Activated T-cell treated with anti-CD3 and anti-CD28 coated beads for 4 hours (primary cell): ENCODE data around the gene C1orf159.
A peak's percentile ranks its signal among the peaks of the same experiment; 100 is the strongest.
"Not testable (repeated sequence)": the region's sequence is repeated elsewhere in the genome, so short reads cannot be mapped to it uniquely, and the experiment has no call there.

Experiments
- DNase-seq: peaks from one replicate; pipeline ENCODE4 v3.0.0-alpha.2; 2020

C1orf159 gene

DNA sequence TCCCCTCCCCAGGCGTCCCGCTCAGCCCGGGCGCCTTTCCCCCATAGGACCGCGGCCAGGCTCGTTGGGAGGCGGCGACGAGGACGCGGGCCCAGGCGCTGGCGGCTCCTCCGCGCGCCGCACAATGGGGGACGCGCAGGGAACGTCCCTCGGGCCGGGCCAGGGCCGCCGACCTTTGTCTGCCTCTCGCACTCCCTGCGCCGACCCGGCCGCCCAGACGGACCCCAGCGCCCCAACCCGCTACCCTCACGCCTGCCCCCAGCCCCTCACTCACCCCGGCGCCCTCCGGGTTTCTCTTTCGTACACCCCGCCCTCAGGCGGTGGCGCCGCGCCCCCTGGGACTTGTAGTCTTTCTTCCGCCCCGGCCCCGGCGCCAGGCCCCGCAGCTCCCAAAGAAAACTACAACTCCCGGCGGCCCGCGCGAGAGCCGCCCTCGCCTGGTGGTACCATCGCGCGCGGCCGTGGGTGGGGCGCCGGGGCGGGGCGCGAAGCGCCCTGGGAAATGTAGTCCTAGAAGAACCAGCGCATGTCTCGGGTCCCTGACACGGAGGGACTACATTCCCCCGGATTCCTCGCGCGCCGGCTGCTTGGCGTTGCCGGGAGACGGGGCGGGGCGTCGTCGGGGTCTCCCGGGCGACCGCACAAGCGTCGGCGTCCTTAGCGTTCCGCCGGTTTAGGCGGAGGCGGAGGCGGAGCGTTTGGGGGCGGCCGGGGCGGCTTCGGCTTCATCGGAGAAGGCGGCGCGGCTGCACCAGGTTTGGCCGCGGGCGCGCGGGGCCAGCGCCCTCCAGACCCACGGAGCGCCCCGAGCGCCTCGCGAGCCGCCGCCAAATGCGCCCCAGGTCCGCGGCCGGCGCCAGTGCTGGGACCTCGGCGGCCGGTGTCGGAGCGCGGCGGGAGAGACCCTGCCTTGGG is at the start of gene C1orf159:
Gene C1orf159 (minus strand): TSS at position 304 of the 915 bp plus-strand sequence. CDS start 24,546 bp downstream, outside the sequence.
- DNase-seq = peak; percentile 98

DNA sequence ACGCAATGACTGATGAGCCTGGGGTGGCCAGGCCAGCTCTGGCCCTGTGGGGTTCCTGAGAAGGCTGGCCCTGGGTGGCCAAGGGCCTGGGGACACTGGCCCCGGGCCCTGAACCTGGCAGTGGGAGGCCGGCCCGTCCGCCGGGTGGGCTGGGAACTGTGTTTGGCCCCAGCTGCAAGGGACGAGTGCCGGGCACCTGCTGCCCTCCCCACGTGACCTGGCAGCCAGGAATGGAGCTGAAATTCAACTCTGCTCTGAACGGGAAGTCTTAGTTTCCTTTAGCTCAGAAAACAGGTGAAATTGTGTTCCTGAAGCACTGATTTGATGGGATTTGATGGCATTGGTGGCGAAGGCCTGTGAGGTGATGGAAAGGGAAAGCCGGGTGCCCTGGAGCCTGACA is 49.6 kb upstream of the C1orf159 start:
- DNase-seq = no peak

DNA sequence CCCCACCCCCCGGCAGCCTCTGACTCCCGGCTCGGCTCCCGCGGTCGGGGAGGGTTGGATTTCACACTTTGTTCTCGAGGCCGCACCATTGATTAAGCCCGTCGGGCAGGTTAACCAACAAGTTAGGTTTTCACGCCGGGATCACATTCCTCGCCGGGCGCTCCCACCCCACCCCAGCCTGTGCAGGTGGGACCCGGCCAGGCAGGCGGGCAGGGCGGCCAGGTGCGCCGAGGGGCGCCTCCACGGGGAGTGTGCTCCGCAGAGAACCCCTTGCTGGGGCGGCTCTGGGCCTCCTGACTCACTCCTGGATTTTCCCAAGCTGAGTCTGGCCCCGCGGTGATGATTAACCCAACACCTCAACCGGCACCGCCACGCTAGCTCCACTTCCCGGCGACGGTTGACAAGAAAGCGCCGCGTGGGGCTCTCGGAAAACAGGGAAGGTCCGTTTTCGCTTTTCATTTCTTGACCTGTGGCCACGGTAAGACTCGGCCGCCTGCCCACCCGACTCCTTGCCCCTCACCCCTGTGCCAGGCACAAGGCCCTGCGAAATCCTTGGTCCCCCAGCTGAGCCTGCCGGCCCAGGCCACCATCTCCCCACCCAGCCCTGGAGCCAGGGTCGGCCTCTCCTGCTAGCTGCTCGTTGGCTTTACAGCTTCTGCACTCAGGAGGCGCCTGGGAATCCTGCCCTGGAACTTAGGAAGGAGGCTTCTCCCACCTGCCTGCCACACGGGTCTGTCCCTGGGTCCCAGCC is 49.0 kb upstream of the C1orf159 start:
- DNase-seq = no peak

DNA sequence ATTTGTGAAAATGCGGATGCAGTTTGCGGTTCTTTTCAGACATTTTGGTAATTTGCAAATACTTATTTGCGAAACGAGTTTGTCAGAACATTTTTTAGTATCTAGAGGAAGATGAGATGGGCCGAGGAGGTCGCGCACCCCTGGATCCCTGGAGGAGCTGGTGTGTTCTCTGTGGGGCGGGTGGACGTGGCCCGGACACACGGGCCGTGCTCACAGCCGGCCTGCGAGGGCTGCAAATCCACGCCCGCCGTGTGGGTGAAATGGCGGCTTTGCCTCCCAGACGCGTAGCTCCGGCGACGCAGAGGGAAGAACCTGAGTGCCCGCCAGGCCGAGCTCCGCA is 48.4 kb upstream of the C1orf159 start:
- DNase-seq = no peak

DNA sequence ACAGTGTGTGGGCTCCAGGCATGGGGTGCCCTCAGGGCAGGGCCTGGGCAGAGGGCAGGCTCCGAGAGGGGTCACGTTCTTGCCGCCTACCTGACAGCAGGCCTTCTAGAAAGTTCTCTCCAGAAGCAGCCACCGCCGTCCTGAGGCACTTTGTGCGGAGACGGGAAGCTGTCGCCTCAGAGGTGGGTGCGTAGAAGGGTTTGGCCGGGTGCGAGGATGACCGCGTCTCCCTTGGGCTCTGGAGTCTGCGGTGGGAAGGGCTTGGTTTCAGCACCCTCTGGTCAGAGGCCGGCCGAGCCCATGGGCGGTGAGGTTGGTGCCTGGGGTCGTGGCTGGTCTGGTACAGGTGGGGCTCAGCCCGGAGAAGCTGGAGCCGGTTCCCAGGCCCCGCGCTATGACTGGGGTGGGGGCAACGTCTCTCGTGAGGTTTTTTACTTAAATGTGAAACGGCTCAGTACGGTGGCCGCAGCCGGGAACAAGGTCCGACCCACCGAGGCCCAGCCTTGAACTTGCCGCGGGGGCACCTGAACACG is 47.7 kb upstream of the C1orf159 start:
- no peak for DNase-seq

DNA sequence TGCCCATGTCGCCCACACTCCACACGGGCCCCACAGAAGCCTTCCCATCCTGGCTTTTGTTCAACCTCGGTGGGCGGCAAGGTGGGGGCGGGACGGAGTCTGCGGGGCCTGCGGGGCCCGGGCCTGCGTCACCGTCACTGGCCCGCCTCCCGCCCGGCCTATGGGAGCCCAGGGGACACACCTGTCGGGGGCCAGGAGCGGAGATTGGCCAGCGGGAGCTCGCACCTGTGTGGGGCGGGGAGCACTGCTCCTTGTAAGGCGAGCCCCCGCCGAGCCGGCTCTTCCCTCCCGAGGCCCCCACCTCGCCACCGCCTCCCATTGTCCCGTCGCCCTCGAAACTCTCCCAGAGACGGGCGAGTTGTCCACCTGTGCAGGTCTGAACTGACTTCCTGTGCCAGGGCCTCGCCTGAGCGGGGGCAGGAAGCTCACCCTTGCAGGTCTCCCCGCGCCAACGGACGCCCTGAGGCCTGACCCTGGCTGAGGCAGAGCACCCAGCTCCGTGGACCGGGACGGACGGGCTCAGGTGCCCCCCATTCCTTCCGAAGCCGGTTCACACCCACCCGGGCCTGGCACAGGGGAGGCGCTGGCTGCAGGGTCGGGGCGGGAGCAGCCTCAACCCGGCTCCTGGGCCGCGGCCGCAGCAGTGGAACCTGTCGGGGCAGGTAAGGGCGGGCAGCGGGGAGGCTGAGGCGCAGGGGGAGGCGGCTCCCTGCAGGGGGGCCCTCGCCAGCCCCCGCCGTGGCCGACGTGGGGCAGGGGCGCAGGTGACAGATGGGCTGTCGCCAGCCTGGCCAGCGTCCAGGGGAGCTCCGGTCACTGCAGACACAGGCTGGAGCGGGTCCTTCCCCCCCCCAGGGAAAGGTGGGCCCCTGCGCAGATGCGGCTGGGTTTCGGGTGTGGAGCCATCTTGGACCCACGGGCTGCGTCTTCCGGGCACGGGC is 47.0 kb upstream of the C1orf159 start:
- DNase-seq = no peak

DNA sequence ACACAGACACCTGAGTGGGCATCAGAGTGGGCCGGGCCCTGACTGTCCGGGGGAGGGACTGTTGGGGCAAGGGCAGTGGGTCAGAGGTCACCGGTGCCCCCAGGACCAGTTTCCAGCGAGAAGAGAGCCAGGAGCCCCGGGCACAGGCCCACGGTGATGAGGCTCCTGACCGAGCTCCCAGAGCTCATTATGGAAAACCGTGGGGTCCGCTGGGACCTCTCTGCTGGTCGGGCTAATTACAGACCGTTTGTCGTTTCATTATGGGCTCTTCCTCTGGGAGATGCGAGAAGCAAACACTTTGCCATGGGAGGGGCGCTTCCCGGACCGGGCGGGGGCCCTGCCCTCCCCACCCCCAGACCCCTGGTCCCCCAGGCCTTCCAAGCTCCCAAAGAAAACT is 45.8 kb upstream of the C1orf159 start:
- DNase-seq = no peak

DNA sequence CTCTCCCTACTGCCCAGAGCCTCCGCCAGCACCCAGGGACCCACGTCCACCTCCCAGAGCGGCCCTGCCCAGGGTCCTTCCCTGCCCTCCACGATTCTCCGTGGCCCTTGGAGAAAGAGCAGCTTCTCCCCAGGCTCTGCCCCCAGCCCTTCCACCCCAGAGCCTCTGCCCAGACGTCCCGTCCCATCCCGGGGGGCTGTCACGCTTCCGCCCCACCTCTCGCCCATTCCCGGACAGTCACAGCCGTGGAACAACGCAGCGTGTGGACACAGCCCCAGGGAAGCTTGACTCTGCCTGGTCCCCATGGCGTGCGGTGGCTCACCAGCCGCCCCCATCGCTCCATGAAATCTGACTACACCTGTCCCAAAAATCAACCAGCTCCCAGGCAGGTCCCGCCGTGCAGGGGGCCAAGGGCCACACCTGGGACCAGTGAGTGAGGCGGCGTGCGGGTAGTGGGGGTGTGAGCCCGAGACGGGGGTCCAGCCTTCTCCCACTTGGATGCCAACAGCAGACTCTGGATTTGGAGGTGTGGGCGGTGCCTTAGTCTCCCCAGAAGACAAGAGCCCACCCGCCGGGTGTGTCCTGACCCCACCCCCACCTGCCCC is 45.3 kb upstream of the C1orf159 start:
- no peak for DNase-seq

DNA sequence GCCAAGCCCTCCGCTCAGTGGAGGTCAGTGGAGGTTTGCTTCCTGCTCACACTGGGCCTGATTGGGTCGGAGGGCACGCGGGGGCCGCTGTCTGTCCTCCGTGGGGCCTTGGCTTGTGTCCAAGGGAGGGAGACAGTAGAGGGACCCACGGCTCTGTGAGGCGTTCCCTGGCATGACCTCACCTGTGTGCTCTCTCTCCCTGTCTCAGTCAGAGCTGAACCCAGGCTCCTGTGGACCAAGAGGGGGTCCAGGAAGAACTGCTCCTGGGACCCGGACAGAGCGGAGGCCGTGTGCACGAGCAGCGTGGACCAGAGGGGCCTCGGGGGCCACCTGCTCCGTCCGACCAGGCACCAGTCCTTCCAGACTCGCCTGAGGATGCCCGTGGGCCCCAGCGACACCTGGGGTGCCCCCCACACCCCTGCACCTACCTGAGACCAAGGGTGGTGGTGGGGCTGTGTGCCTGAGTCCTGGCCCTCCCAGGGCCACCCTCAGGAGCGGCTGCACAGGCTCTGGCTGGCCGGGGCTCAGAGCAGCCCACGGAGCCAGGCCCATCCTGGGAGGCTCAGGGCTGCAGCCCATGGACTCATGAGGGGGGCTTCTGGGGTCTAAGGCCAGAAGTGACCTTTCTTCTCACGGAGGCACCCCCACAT is 44.5 kb upstream of the C1orf159 start:
- no peak for DNase-seq

DNA sequence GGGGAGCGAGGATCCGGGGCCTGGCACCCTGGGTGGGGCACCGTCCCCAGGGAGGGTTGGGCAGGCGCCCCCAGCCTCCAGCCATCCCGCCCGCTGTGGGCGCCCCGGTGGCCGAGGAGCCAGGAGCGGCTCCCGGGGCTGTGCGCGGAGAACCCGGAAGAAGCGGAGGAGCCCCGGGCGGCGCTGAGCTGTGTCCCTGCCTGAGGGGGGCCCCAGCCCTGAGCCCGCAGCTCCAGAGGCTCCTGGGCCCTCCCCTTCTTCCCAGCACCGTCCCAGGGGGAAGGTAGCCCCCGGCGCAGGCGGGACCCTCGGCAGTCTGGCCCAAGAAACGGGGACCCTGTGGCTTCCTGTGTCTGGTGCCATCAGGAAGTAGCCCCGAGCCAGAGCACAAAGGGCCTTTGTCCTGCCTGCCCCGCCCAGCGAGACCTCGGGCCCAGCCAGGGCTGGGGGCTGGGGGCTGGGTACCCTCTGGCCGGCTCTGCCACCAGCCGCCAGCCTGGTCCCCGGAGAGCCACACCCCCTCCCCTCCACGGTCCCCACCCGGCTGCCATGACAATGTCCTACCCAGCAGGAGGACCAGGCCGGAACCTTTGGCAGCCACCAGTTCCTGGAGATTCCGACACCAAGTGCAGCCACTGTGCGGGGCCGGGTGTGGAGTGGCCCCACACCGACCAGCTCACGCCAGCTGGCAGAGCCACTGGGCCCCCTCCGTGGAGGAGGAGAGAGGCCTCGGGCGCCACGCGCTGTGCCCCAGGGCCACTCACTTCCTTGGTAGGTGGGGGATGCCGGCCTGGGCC is 42.2 kb upstream of the C1orf159 start:
- DNase-seq = no peak

DNA sequence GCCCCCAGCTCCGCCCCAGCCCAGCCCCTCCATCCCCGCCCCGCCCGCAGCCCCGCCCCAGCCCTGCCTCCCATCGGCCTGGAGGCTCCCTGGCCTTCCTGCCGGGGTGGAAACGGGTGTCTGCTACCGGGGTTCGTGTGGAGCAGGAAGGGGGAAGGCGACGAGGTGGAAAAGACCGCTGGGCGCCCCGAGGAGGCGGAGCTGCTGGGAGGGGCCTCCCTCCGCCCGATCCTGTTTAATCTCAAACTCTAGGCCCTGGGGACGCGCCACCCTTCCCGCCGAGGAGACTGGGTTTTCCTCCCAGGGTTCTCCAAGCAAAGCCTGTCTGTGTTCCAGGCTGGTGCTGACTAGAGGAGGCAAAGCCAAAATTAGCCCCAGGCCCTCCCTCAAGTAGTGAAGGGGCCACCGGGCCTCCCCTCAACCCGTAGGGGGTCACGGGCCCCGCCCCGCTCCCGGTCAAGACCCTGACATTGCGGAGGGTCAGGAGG is 41.6 kb upstream of the C1orf159 start:
- peak; percentile 34 for DNase-seq

DNA sequence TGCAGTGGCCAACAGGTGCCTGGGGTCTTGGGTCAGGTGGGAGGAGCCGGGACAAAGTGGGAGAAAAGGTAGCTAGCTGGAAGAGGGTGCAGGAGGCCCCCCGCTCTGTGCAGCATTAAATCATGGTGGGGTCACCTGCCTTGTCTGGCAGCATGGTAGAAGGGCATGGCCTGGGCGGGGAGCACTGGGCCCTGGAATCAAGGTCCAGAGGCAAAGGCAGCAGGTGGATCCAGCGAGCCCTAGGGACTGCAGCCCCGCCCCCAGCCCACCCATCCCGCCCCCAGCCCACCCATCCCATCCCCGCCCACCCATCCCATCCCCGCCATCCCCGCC is 41.1 kb upstream of the C1orf159 start:
- no peak for DNase-seq

DNA sequence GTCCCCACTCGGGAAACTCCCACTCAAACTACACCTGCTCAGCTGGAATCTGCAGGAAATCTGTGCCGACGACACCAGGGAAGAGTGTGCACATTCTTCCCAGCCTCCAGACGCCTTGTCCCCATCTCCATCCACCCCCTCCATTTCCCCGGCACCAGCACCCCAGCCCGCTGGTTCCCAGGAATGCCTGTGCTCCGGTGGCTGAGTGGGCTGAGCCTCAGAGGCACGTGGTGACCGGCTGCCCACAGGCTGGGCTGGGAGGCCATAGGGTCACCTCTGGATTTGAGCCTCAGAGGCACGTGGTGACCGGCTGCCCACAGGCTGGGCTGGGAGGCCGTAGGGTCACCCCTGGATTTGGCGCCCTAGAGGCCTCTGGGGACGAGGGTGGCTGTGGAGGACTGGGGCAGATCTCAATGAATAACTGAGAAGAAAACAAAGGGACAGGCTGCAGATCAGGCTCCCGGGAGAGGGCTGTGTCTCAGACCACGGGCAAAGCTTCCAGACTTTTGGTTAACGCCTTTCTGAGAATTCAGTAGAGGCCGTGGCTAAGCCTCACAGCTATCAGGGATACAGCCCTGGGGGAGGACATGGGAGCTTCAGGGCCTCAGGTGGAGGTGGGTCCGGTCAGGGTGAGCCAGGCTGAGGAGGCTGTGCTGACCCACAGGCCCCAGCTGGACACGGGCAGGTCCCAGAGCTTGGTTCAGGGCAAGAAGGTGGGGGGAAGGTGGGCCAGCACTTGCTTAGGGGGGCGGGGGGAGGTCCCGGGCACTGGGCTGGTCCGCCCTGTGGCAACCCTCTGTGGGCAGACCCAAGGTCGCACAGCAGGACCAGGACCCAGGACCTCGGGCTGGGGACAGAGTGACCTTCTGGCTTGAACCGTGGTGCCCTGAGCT is 40.5 kb upstream of the C1orf159 start:
- no peak for DNase-seq

DNA sequence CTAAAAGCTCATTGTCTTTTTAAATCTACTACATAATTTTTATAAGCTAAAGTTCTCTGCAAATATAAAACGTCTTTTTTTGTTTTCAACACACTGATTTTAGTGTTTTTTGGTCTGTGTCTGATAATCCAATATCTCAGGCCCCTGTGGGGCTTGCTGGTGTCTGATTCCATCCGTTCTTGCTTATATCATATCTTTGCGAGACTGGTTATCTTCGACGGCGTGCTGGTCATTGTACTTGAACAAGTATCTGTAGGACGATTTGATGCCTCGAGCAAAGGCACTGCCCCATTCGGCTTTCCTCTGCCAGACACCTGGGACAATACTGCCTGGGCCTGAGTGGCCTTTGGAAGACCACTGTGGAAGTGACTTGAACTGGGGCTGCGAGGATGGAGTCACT is 39.4 kb upstream of the C1orf159 start:
- no peak for DNase-seq

DNA sequence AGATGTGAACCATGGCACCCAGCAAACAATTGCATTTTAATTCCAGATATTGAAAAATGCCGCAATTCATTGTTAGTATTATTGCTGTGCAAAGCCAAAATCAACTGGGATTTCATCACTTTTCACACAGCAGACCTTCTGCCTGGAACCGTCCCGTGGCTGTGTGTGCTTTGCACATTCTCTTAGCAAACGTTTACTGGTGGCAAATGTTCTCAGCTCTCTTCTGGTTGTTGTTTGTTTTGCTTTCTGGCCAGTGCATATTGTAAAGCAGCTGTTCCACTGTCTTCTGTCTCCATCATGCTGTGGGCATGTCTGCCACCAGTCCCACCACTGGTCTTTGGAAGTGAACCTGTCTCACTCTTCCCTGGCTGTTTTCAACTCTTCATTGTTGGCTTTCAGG is 38.0 kb upstream of the C1orf159 start:
- DNase-seq = no peak

DNA sequence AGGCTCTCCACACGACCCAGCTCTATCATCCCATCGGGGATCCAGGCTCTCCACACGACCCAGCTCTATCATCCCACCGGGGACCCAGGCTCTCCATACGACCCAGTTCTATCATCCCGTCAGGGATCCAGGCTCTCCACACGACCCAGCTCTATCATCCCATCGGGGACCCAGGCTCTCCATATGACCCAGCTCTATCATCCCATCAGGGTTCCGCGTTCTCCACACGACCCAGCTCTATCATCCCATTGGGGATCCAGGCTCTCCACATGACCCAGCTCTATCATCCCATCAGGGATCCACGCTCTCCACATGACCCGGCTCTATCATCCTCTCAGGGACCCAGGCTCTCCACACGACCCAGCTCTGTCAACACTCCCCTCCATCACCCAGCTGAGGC is 37.3 kb upstream of the C1orf159 start:
- DNase-seq = not testable (repeated sequence)

DNA sequence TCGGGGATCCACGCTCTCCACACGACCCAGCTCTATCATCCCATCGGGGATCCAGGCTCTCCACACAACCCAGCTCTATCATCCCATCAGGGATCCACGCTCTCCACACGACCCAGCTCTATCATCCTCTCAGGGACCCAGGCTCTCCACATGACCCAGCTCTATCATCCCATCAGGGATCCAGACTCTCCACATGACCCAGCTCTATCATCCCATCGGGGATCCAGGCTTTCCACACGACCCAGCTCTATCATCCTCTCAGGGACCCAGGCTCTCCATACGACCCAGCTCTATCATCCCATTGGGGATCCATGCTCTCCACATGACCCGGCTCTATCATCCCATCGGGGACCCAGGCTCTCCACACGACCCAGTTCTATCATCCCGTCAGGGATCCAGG is 36.5 kb upstream of the C1orf159 start:
- not testable (repeated sequence) for DNase-seq

DNA sequence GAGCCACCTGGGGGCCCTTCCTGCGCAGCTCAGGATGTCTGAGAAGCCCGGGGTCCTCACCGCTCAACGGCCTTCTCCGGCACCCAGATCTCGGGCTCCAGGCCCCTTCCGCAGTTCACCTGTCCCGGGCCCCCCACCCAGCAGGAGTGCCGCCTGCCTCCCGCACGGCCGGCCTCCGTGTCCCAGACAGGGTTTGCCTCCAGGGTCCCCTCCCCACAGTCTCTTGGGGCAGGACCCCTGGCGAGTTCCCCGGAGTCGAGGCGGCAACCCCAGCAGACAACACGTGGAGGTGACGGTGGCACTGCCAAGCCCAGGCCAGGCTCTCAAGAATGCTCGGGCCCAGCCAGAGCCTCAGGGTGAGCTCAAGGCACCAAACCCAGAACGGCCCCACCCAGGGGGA is 35.4 kb upstream of the C1orf159 start:
- no peak for DNase-seq

DNA sequence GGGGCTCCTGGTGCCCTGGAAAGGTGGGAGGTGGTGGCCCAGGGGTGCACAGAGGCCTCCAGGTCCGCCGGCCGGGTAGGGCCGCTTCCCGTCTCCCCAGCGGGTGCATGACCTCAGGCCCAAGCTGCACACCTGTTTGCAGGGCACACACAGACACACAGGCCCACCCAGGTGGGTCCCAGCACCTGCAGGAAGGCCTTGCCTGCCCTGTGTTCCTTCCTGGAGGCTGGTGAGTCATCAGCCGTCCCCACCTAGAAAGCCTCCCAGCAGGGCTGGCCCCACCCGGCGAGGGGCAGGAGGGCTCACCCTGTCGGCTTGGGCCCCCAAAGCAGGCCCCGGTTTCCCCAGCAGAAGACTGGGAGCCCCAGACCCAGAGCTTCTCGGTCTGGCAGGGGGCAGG is 34.2 kb upstream of the C1orf159 start:
- DNase-seq = no peak

DNA sequence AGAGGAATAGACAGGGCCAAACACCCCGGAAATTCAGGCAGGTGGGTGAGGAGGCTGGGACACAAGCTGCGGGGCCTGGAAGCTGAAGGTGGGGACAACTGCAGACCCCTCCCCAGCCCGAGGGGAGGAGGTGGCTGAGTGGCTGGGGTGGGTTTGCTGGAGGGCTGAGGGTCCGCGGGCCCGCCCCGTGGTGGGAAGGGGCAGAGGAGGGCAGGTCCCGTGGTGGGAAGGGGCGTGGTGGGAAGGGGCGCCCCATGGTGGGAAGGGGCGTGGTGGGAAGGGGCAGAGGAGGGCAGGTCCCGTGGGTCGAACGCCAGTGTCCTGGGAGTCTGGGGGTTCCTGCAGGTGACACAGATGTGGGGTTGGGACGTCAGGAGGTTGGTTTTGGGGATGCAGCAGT is 33.5 kb upstream of the C1orf159 start:
- DNase-seq = no peak
